ENCODE data around the gene CDC42SE2.
"Not testable (repeated sequence)": the region's sequence is repeated elsewhere in the genome, so short reads cannot be mapped to it uniquely, and the experiment has no call there.

CDC42SE2 gene

GRCh38 chr5:131250751-131251475 lies 12.9 kb upstream of the CDC42SE2 start:
- no peak for DNase-seq (ENCODE audit: low read depth in 3 of 3, low spot score in 1 of 3)

GRCh38 chr5:131252824-131253171 lies 11.1 kb upstream of the CDC42SE2 start:
- peak; percentile 35 to 62 (median 57) for DNase-seq (ENCODE audit: low read depth in 3 of 3, low spot score in 1 of 3)

- DNase-seq (ENCODE audit: low read depth in 3 of 3, low spot score in 1 of 3): not testable (repeated sequence)
Measured at GRCh38 chr5:131254025-131254424, 9.8 kb upstream of the CDC42SE2 start.

GRCh38 chr5:131254741-131255140 lies 9.1 kb upstream of the CDC42SE2 start:
- no peak for DNase-seq (ENCODE audit: low read depth in 3 of 3, low spot score in 1 of 3)

- no peak for DNase-seq (ENCODE audit: low read depth in 3 of 3, low spot score in 1 of 3)
Measured at GRCh38 chr5:131256507-131256823, 7.4 kb upstream of the CDC42SE2 start.

GRCh38 chr5:131258733-131259132 lies 5.1 kb upstream of the CDC42SE2 start:
- no peak for DNase-seq (ENCODE audit: low read depth in 3 of 3, low spot score in 1 of 3)

- no peak for DNase-seq (ENCODE audit: low read depth in 3 of 3, low spot score in 1 of 3)
Measured at GRCh38 chr5:131259326-131259725, 4.5 kb upstream of the CDC42SE2 start.

GRCh38 chr5:131260895-131261294 lies 3.0 kb upstream of the CDC42SE2 start:
- no peak for DNase-seq (ENCODE audit: low read depth in 3 of 3, low spot score in 1 of 3)

GRCh38 chr5:131261483-131261882 lies 2.4 kb upstream of the CDC42SE2 start:
- no peak for DNase-seq (ENCODE audit: low read depth in 3 of 3, low spot score in 1 of 3)

- DNase-seq (ENCODE audit: low read depth in 3 of 3, low spot score in 1 of 3): no peak
Measured at GRCh38 chr5:131262953-131263541, 806 bp upstream of the CDC42SE2 start.

GRCh38 chr5:131264451-131265099 lies 722 bp downstream of the CDC42SE2 start:
- peak in 1 of 3 donors; percentile 15 for DNase-seq (ENCODE audit: low read depth in 3 of 3, low spot score in 1 of 3)

- no peak for DNase-seq (ENCODE audit: low read depth in 3 of 3, low spot score in 1 of 3)
Measured at GRCh38 chr5:131265311-131265803, 1.5 kb downstream of the CDC42SE2 start.

GRCh38 chr5:131266370-131267060 lies 2.7 kb downstream of the CDC42SE2 start:
- DNase-seq (ENCODE audit: low read depth in 3 of 3, low spot score in 1 of 3): no peak

- DNase-seq (ENCODE audit: low read depth in 3 of 3, low spot score in 1 of 3): no peak
Measured at GRCh38 chr5:131268758-131269370, 5.0 kb downstream of the CDC42SE2 start.

- DNase-seq (ENCODE audit: low read depth in 3 of 3, low spot score in 1 of 3): no peak
Measured at GRCh38 chr5:131270809-131271208, 7.0 kb downstream of the CDC42SE2 start.

GRCh38 chr5:131271888-131272287 lies 8.0 kb downstream of the CDC42SE2 start:
- not testable (repeated sequence) for DNase-seq (ENCODE audit: low read depth in 3 of 3, low spot score in 1 of 3)

GRCh38 chr5:131272307-131272706 lies 8.5 kb downstream of the CDC42SE2 start:
- no peak for DNase-seq (ENCODE audit: low read depth in 3 of 3, low spot score in 1 of 3)

GRCh38 chr5:131272724-131273123 lies 8.9 kb downstream of the CDC42SE2 start:
- DNase-seq (ENCODE audit: low read depth in 3 of 3, low spot score in 1 of 3): no peak

- no peak for DNase-seq (ENCODE audit: low read depth in 3 of 3, low spot score in 1 of 3)
Measured at GRCh38 chr5:131274326-131275063, 10.6 kb downstream of the CDC42SE2 start.

- no peak for DNase-seq (ENCODE audit: low read depth in 3 of 3, low spot score in 1 of 3)
Measured at GRCh38 chr5:131276072-131276471, 12.2 kb downstream of the CDC42SE2 start.

- DNase-seq (ENCODE audit: low read depth in 3 of 3, low spot score in 1 of 3): no peak
Measured at GRCh38 chr5:131277447-131277846, 13.6 kb downstream of the CDC42SE2 start.

All from stimulated activated CD4-positive, alpha-beta T cell treated with anti-CD3 and anti-CD28 coated beads, TNF-alpha, amount 100 ng/mL, for 1 hour (primary cell).